H54 (cell line): ENCODE data around the gene TPD52L2.

ENCODE experiments used
- DNase-seq: peaks from one replicate; pipeline ENCODE4 v3.0.0; 2011; ENCODE audit warnings: low spot score, mixed read lengths; ENCODE audit not compliant: insufficient read length
- FAIRE-seq: peaks from 3 replicates; lab custom pipeline; 2011; peaks lifted over from hg19 to GRCh38; lab: Jason Lieb, UNC
- POLR2A ChIP-seq: IDR thresholded peaks from 2 replicates; pipeline ENCODE4 v1.6.1; 2011; ENCODE audit warnings: low read depth, mild to moderate bottlenecking, low read length

TPD52L2 gene

GRCh38 chr20:63829945-63830835, 34.9 kb upstream of the TPD52L2 start:
- FAIRE-seq (no peak), DNase-seq (peak; percentile 66)
- no peak for TF ChIP-seq POLR2A

- FAIRE-seq (no peak), DNase-seq (peak; percentile 74)
- TF ChIP-seq POLR2A, result 0 out of 2 replicates have a peak, but pooled peaks have one; percentile 12
These were observed 34.1 kb upstream of the TPD52L2 start, which contains the start of gene ZBTB46 for GRCh38 chr20:63830841-63831588. Gene ZBTB46 (minus strand): TSS chr20:63831264. CDS start chr20:63790757, 40,507 bp downstream.

GRCh38 chr20:63831646-63831992, 33.5 kb upstream of the TPD52L2 start:
- FAIRE-seq (no peak), DNase-seq (no peak)
- no peak for TF ChIP-seq POLR2A

- no peak for TF ChIP-seq POLR2A
- DNase-seq (no peak), FAIRE-seq (no peak)
These were observed 32.9 kb upstream of the TPD52L2 start for GRCh38 chr20:63831993-63832686.

GRCh38 chr20:63833776-63834490, 31.1 kb upstream of the TPD52L2 start:
- DNase-seq (no peak), FAIRE-seq (no peak)
- TF ChIP-seq POLR2A, result no peak

- FAIRE-seq, result no peak
- no peak for TF ChIP-seq POLR2A
- DNase-seq, result no peak
These were observed 30.6 kb upstream of the TPD52L2 start for GRCh38 chr20:63834491-63834880.

GRCh38 chr20:63835021-63835858, 29.8 kb upstream of the TPD52L2 start:
- peak; percentile 40 for TF ChIP-seq POLR2A
- DNase-seq, result peak; percentile 100
- FAIRE-seq, result peak; percentile 92

GRCh38 chr20:63836458-63837344, 28.4 kb upstream of the TPD52L2 start:
- DNase-seq, result no peak
- TF ChIP-seq POLR2A, result no peak
- FAIRE-seq, result no peak

GRCh38 chr20:63837479-63837878, 27.6 kb upstream of the TPD52L2 start:
- FAIRE-seq (no peak), DNase-seq (no peak)
- no peak for TF ChIP-seq POLR2A

GRCh38 chr20:63839620-63840019, 25.4 kb upstream of the TPD52L2 start:
- DNase-seq (no peak), FAIRE-seq (no peak)
- no peak for TF ChIP-seq POLR2A

- FAIRE-seq, result no peak
- DNase-seq, result no peak
- no peak for TF ChIP-seq POLR2A
These were observed 24.7 kb upstream of the TPD52L2 start for GRCh38 chr20:63840405-63840828.
